SIG-M5 treated with dmso at 0.1 percent for 504 hours (cell line): ENCODE results near the gene MYG1.
"Not testable (repeated sequence)": the region's sequence is repeated elsewhere in the genome, so short reads cannot be mapped to it uniquely, and the experiment has no call there.

Experiments
- DNase-seq: peaks from one replicate; lab custom pipeline; 2025; ENCODE audit not compliant: unreplicated experiment; lab: John Stamatoyannopoulos, UW

The MYG1 gene

GRCh38 chr12:53279888-53280498 is 19.5 kb upstream of the MYG1 start:
- DNase-seq = no peak

- no peak for DNase-seq
These were observed 13.0 kb upstream of the MYG1 start for GRCh38 chr12:53286448-53286847.

DNA sequence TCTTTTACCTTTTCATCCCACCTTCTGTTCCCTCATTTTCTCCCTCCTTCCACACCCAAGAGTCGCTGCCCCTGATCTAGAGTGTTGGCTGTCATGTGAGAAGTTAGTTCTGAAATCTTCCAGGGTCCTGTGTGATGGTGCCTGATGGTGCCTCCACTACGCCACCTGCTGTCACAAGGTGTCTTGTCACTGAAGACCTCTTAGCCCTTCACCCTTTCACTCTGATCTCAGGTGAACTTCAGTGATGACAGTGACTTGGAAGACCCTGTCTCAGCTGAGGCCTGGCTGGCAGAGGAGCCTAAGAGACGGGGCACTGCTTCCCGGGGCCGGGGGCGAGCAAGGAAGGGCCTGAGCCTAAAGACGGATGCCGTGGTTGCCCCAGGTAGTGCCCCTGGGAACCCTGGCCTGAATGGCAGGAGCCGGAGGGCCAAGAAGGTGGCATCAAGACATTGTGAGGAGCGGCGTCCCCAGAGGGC is 11.7 kb upstream of the MYG1 start:
- DNase-seq = peak; percentile 50

GRCh38 chr12:53288322-53288721 is 11.2 kb upstream of the MYG1 start:
- DNase-seq = no peak

DNA sequence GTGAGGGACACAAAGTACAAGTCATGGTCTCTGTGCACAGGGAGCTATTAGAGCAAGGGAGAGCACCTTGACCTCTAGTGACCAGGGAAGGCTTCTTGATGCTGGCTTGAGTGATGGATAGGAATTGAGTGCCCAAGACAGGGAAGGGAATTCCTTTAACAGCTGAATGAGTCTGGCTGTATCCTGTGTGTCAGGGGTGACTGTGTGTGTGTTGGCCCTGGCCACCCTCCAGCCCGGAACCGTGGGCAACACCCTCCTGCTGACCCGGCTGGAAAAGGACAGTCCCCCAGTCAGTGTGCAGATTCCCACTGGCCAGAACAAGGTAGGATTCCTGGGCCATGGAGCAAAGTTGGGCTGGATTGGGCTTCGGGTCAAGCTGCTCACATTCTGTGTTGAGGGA is 9.6 kb upstream of the MYG1 start:
- DNase-seq = no peak

DNA sequence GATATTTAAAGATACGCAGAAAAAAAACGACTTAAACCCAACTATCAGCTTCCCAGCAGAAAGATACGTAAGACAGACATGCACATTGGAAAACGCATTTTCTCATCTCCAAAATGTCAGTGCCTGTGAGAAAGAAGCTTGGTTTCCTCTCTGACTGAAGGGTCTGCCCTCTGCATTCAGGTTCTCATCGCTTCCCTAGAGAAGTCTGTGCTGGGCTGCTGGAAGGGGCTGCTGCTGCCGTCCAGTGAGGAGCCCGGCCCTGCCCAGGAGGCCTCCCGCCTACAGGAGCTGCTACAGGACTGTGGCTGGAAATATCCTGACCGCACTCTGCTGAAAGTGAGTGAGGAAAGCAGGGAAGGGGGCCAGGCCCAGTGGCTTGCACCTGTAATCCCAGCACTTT is 8.8 kb upstream of the MYG1 start:
- no peak for DNase-seq

- no peak for DNase-seq
These were observed 7.1 kb upstream of the MYG1 start for GRCh38 chr12:53292426-53292825.

DNA sequence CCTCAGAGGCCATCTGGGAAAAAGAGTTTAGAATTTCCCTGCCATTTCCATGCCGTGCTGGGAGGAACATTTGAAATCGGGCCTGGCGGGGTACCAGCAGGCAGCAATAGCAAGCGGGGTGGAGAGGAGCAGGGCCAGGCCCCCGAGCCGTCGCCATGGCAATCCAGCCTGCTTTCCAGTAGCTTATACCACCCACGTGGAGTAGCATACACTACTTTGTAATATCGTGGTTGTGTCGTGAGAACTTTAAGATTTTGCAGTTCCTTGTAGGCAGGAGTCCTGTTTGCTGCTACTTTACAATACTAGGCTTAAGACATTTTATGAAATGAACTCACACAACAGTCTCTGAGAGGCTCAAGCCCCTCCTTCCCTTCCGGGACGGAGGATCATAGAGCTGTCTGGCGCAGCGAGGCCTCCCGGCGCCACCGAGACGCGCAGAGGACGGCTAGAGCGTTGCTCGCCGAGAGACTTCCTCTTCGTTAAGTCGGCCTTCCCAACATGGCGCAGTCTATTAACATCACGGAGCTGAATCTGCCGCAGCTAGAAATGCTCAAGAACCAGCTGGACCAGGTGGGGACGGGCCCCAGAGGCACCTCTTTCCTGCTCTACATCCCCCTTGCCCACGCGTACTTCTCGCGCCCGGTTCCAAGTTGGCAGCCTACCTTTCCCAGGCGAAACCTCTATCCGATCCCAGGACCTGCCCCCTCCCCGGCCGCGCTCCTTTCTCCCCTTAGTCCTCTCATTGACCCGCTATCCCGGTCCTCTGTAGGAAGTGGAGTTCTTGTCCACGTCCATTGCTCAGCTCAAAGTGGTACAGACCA is 4.2 kb upstream of the MYG1 start, which contains the start of gene PFDN5:
Gene PFDN5, plus strand, starts transcription at position 473 of the 821 bp plus-strand sequence. Its CDS starts 26 bp downstream, at position 499.
- DNase-seq = peak; percentile 87

DNA sequence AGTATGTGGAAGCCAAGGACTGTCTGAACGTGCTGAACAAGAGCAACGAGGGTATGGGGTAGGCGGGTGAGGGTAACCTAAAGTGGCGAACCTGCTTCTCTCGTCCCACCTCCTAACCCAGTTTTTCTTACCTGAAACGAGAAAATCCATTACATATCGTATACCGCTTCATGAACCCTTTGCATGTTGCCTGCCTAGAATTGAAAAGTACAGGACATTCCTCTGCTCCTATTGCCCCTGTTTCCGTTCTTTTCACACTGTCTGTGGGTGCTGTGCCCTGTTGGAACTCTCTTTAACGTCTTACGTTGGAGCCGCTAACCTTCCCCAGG is 3.6 kb upstream of the MYG1 start:
- DNase-seq = no peak

- not testable (repeated sequence) for DNase-seq
These were observed 2.4 kb upstream of the MYG1 start for GRCh38 chr12:53297106-53297505.

DNA sequence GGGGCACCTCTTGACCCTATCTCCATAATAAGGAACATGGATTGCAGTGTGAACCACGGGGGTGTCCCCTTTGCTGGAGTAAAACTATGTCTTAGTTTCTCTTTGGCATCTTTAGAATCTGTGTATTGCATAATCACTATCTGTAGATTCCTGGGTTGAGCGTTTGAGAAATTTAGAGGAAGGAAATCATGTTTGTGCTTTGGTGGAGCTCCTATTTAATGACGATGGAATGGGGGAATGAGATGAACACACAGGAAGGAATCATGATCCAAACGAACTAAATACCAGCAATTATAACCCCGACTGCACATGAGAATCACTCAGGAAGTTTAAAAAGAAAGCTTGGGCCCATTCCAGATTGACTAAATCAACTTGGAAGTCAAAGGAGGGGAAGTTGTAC is 1.3 kb upstream of the MYG1 start:
- peak; percentile 71 for DNase-seq

DNA sequence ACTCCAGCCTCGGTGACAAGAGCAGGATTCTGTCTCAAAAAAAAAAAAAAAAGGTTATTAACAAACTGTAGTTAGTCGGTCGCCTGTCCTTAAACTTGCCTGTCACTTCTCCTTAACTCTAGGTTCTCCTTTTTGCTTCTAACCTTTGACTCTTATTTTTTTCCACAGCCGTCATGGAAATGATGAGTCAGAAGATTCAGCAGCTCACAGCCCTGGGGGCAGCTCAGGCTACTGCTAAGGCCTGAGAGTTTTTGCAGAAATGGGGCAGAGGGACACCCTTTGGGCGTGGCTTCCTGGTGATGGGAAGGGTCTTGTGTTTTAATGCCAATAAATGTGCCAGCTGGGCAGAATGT is 418 bp upstream of the MYG1 start:
- DNase-seq = peak; percentile 93

- peak; percentile 21 for DNase-seq
These were observed 692 bp downstream of the MYG1 start for GRCh38 chr12:53300187-53300586.

- DNase-seq = no peak
These were observed 3.4 kb downstream of the MYG1 start for GRCh38 chr12:53302903-53303302.

- DNase-seq = no peak
These were observed 7.3 kb downstream of the MYG1 start for GRCh38 chr12:53306826-53307225.

DNA sequence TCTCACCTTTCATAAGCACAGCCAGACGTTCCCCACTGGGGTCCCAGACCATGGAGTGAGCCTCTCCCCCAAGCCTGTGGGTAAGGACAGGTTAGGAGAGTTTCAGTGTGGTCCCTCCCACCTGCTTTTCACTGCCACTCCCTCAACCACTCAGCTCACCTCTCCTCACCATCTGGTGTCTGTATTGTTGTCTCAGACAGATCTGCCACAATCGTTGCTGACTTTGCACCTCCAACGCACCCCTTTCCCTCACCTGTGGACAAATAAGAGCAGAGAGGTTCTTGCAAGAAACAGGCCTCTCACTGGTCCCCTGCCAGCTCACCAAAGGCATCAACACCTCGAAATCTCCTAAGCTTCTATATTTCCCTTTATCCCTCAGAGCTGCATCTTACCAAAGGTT is 8.8 kb downstream of the MYG1 start:
- no peak for DNase-seq

- peak; percentile 25 for DNase-seq
These were observed 14.5 kb downstream of the MYG1 start for GRCh38 chr12:53313996-53314395.

DNA sequence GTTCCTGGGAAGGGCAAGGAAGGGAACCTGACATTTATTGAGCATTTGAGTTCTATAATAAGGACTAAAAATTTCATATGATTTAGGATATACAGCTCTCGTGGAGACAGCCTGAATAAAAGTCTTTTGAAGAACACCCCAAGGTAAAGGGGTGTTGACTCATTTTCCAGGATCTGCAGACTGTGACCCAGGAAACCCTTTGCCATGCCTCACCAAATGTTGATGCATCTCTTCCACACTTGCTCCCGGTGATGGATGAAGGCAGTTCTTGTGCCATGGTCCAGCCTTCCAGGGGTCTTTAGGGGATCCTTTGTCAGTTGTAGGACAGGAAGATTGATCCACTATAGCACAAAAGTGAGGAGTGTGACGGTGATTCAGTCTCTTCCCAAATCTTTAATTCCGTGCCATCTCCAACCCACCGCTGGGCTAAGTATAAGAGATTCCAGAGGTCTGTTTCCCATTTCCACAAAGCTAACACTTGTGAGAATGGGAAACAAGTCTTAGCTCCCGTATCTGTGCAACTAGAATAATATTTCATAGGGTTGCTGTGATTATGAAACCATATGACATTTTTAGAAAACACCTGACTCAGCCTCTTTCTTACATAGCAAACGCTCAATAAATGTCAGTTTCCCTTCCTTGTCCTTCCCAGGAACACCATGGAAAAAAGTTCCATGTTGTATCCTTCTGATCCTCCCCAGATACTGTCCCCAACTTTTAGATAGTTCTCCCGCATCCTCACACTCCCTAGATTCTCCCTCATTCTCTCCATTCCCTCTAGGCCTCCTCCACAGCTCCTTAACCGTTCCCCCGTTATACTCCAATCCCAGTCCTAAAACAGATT is 21.1 kb downstream of the MYG1 start:
- DNase-seq = no peak

GRCh38 chr12:53324113-53324778 is 24.8 kb downstream of the MYG1 start:
- peak; percentile 79 for DNase-seq

- peak; percentile 89 for DNase-seq
These were observed 25.4 kb downstream of the MYG1 start for GRCh38 chr12:53324779-53325510.
